Stimulated activated CD8-positive, alpha-beta memory T cell treated with anti-CD3 and anti-CD28 coated beads, Interleukin-12 subunit alpha, Interleukin-12 subunit beta, amount 100 ng/mL, for 24 hours (primary cell): Measurements from ENCODE around the gene MANSC1.
"Not testable (repeated sequence)": the region's sequence is repeated elsewhere in the genome, so short reads cannot be mapped to it uniquely, and the experiment has no call there.

ENCODE experiments used
- DNase-seq: peaks from one replicate; pipeline ENCODE4 v3.0.0-alpha.2; 2020; ENCODE audit errors: extremely low read depth

Gene MANSC1

DNA sequence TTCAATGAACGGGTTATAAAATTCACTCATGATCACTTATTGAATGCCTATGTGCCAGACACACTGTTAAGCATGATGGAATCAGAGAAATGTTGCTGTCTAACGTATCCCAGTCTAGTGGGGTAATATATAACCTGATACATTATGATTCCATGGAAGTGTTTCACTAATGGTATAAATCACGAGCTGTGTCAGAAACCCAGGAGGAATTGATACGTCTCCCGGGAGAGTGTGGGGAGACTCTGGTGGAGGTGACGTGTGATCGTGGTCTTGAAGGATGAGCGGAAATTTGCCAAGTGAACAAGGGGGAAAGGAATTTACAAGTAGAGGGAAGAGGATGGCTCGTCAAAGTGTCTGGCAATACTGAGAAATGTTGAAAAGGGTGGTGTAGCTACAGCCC lies 26.5 kb downstream of the MANSC1 start:
- DNase-seq = no peak

- no peak for DNase-seq
Observed at GRCh38 chr12:12323118-12323517, 26.9 kb downstream of the MANSC1 start.

DNA sequence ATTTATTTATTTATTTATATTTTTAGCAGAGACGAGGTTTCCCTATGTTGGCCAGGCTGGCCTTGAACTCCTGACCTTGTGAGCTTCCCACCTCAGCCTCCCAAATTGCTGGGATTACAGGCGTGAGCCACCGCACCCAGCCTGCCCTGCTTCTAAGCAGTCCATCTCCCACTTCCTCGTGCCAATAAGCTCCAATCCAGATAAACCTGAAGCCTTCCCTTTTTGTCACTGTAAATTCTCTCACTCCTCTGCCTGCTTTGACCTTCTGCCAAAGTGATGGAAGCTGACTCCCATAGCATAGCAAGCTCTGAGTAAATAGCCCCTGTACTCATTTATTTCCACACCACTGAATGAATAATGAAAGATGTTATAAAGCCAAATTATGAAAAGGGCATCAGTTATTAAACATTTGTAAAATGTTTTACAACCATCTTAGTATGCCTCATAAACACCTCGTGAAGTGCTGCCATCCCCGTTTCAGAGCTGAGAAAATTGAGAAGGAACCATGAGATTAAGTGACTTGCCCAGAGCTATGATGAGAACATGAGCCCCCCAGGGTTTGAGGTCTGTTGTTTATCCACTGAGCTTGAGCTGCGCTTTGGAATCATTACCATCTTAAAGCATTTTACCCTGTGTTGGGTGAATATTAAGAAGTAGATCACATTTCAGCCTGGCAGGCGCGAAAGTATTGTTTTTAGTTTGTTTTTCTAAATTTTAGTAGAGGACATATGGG lies 30.4 kb downstream of the MANSC1 start:
- DNase-seq = no peak

GRCh38 chr12:12315838-12316237 lies 34.2 kb downstream of the MANSC1 start:
- DNase-seq = no peak

DNA sequence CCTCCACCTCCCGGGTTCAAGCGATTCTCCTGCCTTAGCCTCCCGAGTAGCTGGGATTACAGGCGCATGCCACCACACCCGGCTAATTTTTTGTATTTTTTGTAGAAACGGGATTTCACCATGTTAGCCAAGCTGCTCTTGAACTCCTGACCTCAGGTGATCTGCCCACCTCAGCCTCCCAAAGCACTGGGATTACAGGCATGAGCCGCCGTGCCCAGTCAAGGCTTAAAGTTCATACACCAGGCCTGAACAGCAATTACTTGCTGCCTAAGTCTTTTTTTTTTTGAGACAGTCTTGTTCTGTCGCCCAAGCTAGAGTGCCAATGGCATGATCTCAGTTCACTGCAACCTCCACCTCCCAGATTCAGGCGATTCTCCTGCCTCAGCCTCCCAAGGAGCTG lies 39.3 kb downstream of the MANSC1 start:
- not testable (repeated sequence) for DNase-seq

- DNase-seq = no peak
Observed at GRCh38 chr12:12305568-12306300, 44.3 kb downstream of the MANSC1 start.

GRCh38 chr12:12302976-12303375 lies 47.1 kb downstream of the MANSC1 start:
- DNase-seq = no peak

DNA sequence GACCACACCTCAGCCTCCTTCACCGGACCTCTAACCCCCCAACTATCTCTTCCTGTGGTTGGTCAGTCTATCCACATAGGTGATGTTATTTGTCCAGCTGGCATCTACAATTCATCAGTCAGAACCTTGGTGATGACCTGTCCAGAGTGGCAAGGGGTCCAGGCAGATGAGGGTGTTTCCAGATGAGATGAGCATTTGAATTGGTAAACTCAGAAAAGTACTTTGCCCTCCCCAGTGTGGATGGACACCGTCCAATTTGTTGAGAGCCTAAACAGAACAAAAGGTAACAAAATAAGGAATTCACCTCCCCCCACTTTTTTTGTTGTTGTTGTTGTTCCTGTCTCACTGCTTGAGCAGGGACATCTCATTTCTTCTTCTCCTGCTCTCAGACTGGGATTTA lies 48.9 kb downstream of the MANSC1 start:
- no peak for DNase-seq

DNA sequence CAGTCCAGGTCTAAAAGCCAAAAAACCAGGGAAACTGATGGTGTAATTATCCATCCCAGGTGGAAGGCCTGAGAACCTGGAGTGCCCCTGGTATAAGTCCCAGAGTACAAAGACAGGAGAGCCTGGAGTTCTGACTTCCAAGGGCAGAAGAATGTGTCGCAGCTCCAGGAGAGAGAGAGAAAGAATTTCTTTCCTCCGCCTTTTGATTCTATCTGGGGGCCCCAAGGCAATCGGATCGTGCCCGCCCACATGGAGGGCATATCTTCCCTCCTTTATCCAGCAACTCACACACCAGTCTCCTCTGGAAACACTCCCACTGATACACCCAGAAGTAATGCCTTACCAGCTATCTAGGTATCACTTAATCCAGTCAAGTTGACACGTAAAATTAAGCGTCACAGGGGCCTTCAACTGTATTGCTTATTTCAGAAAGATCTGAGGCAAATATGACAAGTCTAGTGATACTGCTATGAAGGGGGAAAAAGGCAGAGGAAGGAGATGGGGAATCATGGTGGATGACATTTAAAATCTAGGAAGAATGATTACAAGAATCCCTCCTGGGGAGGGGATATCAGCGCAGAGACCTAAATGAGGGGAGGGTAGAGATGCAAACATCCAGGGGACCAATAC lies 52.7 kb downstream of the MANSC1 start:
- DNase-seq = no peak

GRCh38 chr12:12294215-12295005 lies 55.6 kb downstream of the MANSC1 start:
- no peak for DNase-seq

- DNase-seq = no peak
Observed at GRCh38 chr12:12290206-12290605, 59.8 kb downstream of the MANSC1 start.

DNA sequence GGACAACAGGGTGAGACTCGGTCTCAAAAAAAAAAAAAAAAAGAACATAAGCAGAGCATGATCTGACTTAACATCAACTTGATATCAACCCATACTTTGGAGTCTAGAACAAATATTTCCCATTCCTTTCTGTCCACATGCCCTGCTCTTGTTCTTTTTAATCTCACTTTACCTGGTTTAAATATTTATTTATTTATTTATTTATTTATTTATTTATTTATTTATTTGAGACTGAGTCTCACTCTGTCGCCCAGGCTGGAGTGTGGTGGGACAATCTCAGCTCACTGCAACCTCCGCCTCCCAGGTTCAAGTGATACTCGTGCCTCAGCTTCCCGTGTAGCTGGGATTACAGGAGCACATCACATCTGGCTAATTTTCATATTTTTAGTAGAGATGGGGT lies 63.6 kb downstream of the MANSC1 start:
- DNase-seq = no peak

- DNase-seq = no peak
Observed at GRCh38 chr12:12282761-12283425, 67.1 kb downstream of the MANSC1 start.

GRCh38 chr12:12282202-12282601 lies 67.8 kb downstream of the MANSC1 start:
- no peak for DNase-seq

DNA sequence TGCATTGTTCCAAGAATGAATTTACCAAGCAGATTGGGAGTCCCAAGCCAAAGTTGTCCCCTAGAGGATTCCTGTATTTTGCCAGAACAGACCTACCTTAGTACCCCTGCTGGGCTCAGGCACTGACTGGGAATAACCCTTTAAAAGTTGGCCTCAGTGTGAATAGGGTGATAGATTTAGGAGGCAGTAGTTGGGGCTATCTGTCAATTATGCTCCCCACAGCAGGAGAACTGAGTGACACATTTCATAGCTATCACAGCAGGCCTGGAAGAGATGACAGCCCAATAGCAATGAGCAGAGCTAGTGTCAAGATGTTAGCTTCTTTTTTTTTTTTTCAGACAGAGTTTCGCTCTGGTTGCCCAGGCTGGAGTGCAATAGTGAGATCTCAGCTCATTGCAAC lies 68.9 kb downstream of the MANSC1 start:
- DNase-seq = no peak

- no peak for DNase-seq
Observed at GRCh38 chr12:12278899-12279298, 71.1 kb downstream of the MANSC1 start.
